ENCODE data around the gene NSMF. TPM values are rescaled to one million over a fixed set of nuclear protein-coding genes. Genes with fewer than 3 reads are reported as not detected.

Gene NSMF
- total and polyA plus RNA-seq, 8 donors: 11.7 to 84.9 (median 41.6) TPM

- Histone ChIP-seq H3K27me3 (no peaks in the 10 kb centered on the region), H3K4me3 (no peak overlapping the region), H3K9me3 (no peaks in the 10 kb centered on the region), H3K27ac (no peak overlapping the region), H3K36me3 (peaks cover 0 to 49% (median 34%) of the 10 kb centered on the region in 4 donors), H3K4me1 (no peaks in the 10 kb centered on the region)
- WGBS, 5 donors: 92 to 100% (median 94%) methylated on average over 1 to 16 of the region's 16 CpGs
- intact Hi-C loops (cut with DNase I; ENCODE audit: low total_unique reads): no loop called here
- no peak for DNase-seq
- TF ChIP-seq EP300 (IDR thresholded peaks at IDR 0.05) (no peak), POLR2A (IDR thresholded peaks at IDR 0.05) (no peak), CTCF (IDR thresholded peaks at IDR 0.05) (no peak), POLR2AphosphoS5 (IDR thresholded peaks at IDR 0.05) (no peak)
Observed at GRCh38 chr9:137493364-137494103, 34.4 kb upstream of the NSMF start.

- intact Hi-C loops (cut with DNase I; ENCODE audit: low total_unique reads): no loop called here
- Histone ChIP-seq H3K27me3 (no peaks in the 10 kb centered on the region), H3K36me3 (peaks cover 0 to 43% (median 28%) of the 10 kb centered on the region in 4 donors), H3K4me3 (no peak overlapping the region), H3K4me1 (no peaks in the 10 kb centered on the region), H3K27ac (no peak overlapping the region), H3K9me3 (no peaks in the 10 kb centered on the region)
- DNase-seq: no peak
- TF ChIP-seq CTCF (IDR thresholded peaks at IDR 0.05): no peak
- TF ChIP-seq EP300 (IDR thresholded peaks at IDR 0.05): no peak
- no peak for TF ChIP-seq POLR2AphosphoS5 (IDR thresholded peaks at IDR 0.05)
- no peak for TF ChIP-seq POLR2A (IDR thresholded peaks at IDR 0.05)
- 82 to 92% (median 85%) methylated on average over 10 to 20 of the region's 20 CpGs for WGBS, 5 donors
Observed at GRCh38 chr9:137492464-137493363, 33.6 kb upstream of the NSMF start.

GRCh38 chr9:137491735-137492432 is 32.8 kb upstream of the NSMF start:
- TF ChIP-seq EP300 (IDR thresholded peaks at IDR 0.05): no peak
- TF ChIP-seq POLR2AphosphoS5 (IDR thresholded peaks at IDR 0.05): no peak
- no peak for TF ChIP-seq CTCF (IDR thresholded peaks at IDR 0.05)
- TF ChIP-seq POLR2A (IDR thresholded peaks at IDR 0.05): no peak
- no peak for DNase-seq
- H3K36me3 ChIP-seq: peaks cover 0 to 42% (median 24%) of the 10 kb centered on the region in 4 donors
- H3K4me1 ChIP-seq: no peaks in the 10 kb centered on the region
- 86 to 95% (median 92%) methylated on average over 13 of the region's 13 CpGs for WGBS, 5 donors
- H3K27ac ChIP-seq: no peak overlapping the region
- no peak overlapping the region for H3K4me3 ChIP-seq
- no peaks in the 10 kb centered on the region for H3K9me3 ChIP-seq
- intact Hi-C loops (cut with DNase I; ENCODE audit: low total_unique reads): no loop called here
- H3K27me3 ChIP-seq: no peaks in the 10 kb centered on the region

Data from stomach (tissue), 9 donors.